Measurements from ENCODE around the gene BBLN. TPM values are rescaled to one million over a fixed set of nuclear protein-coding genes. Genes with fewer than 3 reads are reported as not detected.

Gene BBLN
- total RNA-seq, 1 experiment from 2014 or later: 74.9 TPM

DNA sequence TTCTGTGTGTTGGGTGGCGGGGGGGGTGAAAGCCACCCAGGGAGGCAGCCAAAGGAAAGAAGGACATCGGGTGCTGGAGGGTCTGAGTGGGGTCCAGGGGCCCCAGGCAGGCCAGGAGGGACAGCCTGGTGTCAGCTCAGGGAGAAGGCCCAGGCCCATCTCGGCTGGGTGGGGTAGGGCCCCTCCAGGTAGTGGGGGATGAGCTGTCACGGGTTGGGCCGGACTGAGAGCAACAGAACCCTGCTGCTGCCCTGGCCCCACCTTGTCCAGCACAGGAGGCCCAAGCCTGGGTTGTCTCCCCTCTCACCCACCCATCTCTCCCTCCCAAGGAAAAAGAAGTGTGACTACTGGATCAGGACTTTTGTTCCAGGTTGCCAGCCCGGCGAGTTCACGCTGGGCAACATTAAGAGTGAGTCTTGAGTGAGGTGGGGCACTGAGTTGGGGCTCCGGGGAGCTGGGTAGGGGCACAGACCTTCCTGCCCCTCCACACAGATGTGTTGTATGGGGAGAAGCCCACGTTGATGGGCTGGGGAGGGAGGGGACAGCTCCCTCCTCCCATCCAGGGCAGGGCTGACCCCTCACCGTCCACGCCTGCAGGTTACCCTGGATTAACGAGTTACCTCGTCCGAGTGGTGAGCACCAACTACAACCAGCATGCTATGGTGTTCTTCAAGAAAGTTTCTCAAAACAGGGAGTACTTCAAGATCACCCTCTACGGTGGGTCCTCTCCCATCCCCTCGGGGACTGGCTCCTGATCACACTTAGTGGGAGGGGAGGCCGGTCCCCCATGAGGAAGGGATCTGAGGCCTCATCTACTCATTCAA lies 8.5 kb upstream of the BBLN start:
- no peak overlapping the region for H2BK120ac ChIP-seq (ENCODE audit: low read depth, low read length, poor library complexity, severe bottlenecking)
- Mint-ChIP-seq H3K9me3 (no peaks in the 10 kb centered on the region), H3K27ac (no peak overlapping the region; a peak in 1 of 7 replicates), H3K4me1 (peaks cover 7 to 15% of the 10 kb centered on the region in 2 experiments), H3K27me3 (ENCODE audit: low read depth) (peaks cover 10% of the 10 kb centered on the region), H3K36me3 (ENCODE audit: insufficient read depth in 1 of 3, low read depth in 3 of 3) (no peaks in the 10 kb centered on the region), H3K4me3 (no peak overlapping the region)
- no peaks in the 10 kb centered on the region for H3K9me3 ChIP-seq (ENCODE audit: control insufficient read depth, low read depth, low read length)
- H2BK20ac ChIP-seq (ENCODE audit: low read depth, low read length, poor library complexity, severe bottlenecking): no peak overlapping the region
- H2BK15ac ChIP-seq (ENCODE audit: low read depth, low read length): no peak overlapping the region
- no peaks in the 10 kb centered on the region for H4K20me1 ChIP-seq (ENCODE audit: control insufficient read depth, insufficient read depth, insufficient read length)
- no peak overlapping the region for H3K27ac ChIP-seq (ENCODE audit: insufficient read length, low read depth, low read length)
- no peak overlapping the region for H4K5ac ChIP-seq (ENCODE audit: insufficient read length, low read depth, low read length)
- no peaks in the 10 kb centered on the region for H3K79me2 ChIP-seq (ENCODE audit: insufficient read depth, low read length)
- TF ChIP-seq CTCF (conservative IDR thresholded peaks at IDR 0.05): no peak
- H3K23ac ChIP-seq (ENCODE audit: insufficient read length, low read depth, low read length): no peak overlapping the region
- H3K4me2 ChIP-seq (ENCODE audit: insufficient read depth, insufficient read length, low read length): no peak overlapping the region
- H3K27me3 ChIP-seq (ENCODE audit: insufficient read depth, low read length): no peaks in the 10 kb centered on the region
- no peak overlapping the region for H2BK5ac ChIP-seq (ENCODE audit: insufficient read length, low read length)
- H2AFZ ChIP-seq (ENCODE audit: low read length): no peak overlapping the region
- H3K23me2 ChIP-seq (ENCODE audit: insufficient read length, low read depth, low read length, poor library complexity, severe bottlenecking): no peaks in the 10 kb centered on the region
- H4K91ac ChIP-seq (ENCODE audit: insufficient read length, low read depth, low read length): no peak overlapping the region
- H3T11ph ChIP-seq (ENCODE audit: low read length): no peak overlapping the region
- no peak overlapping the region for H3K9ac ChIP-seq (ENCODE audit: extremely low read depth, insufficient read length, low read length)
- whole genome bisulfite sequencing (ENCODE audit: extremely low coverage, insufficient read length, low lambda C conversion rate): no CpG with 5 or more reads among the region's 18 CpGs
- no peak overlapping the region for H3K18ac ChIP-seq (ENCODE audit: insufficient read length, low read depth, low read length)
- H3K14ac ChIP-seq (ENCODE audit: insufficient read depth, low read length): no peak overlapping the region
- H4K8ac ChIP-seq (replicated peaks; ENCODE audit: insufficient read length, low read depth, low read length): no peak overlapping the region
- H3K4me1 ChIP-seq (ENCODE audit: insufficient read depth, low read length): no peaks in the 10 kb centered on the region
- H3K79me1 ChIP-seq (ENCODE audit: insufficient read depth, low read depth, low read length, poor library complexity, severe bottlenecking): no peaks in the 10 kb centered on the region
- H2AK5ac ChIP-seq (ENCODE audit: insufficient read length, low read length): no peak overlapping the region
- DNase-seq: no peak
- no peak overlapping the region for H2BK12ac ChIP-seq (ENCODE audit: insufficient read length, low read depth, low read length)
- H3K4ac ChIP-seq (ENCODE audit: low read depth, low read length): no peak overlapping the region
- no peak overlapping the region for H3K56ac ChIP-seq (ENCODE audit: insufficient read length, low read depth, low read length)
